Measurements from ENCODE around the gene CSNK1G2. TPM values are rescaled to one million over a fixed set of nuclear protein-coding genes. Genes with fewer than 3 reads are reported as not detected.

CSNK1G2 gene
- total and polyA plus RNA-seq, 2 experiments from 2014 or later = 39.6 to 147 TPM

GRCh38 chr19:1917926-1918325, 23.0 kb upstream of the CSNK1G2 start (continued):
- TF ChIP-seq REST (IDR thresholded peaks at IDR 0.05; ENCODE audit: unreplicated experiment) (no peak), ZNF114 (CRISPR knock-in tag; IDR thresholded peaks at IDR 0.05) (no peak), EZH2phosphoT487 (IDR thresholded peaks at IDR 0.05; ENCODE audit: unreplicated experiment) (no peak), STAT1 (IDR thresholded peaks at IDR 0.05; ENCODE audit: unreplicated experiment) (no peak), ETS1 (IDR thresholded peaks at IDR 0.05) (no peak), CREB1 (CRISPR knock-in tag; IDR thresholded peaks at IDR 0.05; ENCODE audit: low read depth) (no peak)

GRCh38 chr19:1918975-1919374, 22.0 kb upstream of the CSNK1G2 start:
- H3K4me3 Mint-ChIP-seq = no peak overlapping the region
- H3K9me2 ChIP-seq (ENCODE audit: insufficient read depth) = no peaks in the 10 kb centered on the region
- no peak overlapping the region for H2AFZ ChIP-seq
- H3K9me3 Mint-ChIP-seq = no peaks in the 10 kb centered on the region
- H3K36me3 ChIP-seq (ENCODE audit: insufficient read depth) = no peaks in the 10 kb centered on the region; the same call in 1 of the 2 replicates
- H3K79me2 ChIP-seq (replicated peaks; ENCODE audit: insufficient read depth) = no peaks in the 10 kb centered on the region
- no peaks in the 10 kb centered on the region for H3F3A ChIP-seq (replicated peaks; ENCODE audit: low read depth)
- H3K4me1 Mint-ChIP-seq = no peaks in the 10 kb centered on the region
- H3K36me3 Mint-ChIP-seq (ENCODE audit: low read depth) = peaks cover 48% of the 10 kb centered on the region
- ATAC-seq = no peak
- no peak overlapping the region for H3K4me3 ChIP-seq
- H4K20me1 ChIP-seq (replicated peaks; ENCODE audit: insufficient read depth) = peaks cover 8% of the 10 kb centered on the region
- H3K4me2 ChIP-seq = no peak overlapping the region
- H3K27ac Mint-ChIP-seq = no peak overlapping the region
- H3K27me3 Mint-ChIP-seq (ENCODE audit: insufficient read depth, low read depth, poor library complexity) = peaks cover 9% of the 10 kb centered on the region
- no peaks in the 10 kb centered on the region for H3K27me3 ChIP-seq (ENCODE audit: insufficient read depth)
- H3K27ac ChIP-seq (ENCODE audit: low read depth) = no peak overlapping the region
- H3K4me1 ChIP-seq (ENCODE audit: insufficient read depth) = no peaks in the 10 kb centered on the region
- no peak for DNase-seq (ENCODE audit: low spot score)
- TF ChIP-seq NANOG (IDR thresholded peaks at IDR 0.05; ENCODE audit: borderline replicate concordance) = no peak
- no peak for TF ChIP-seq ZNF462 (CRISPR knock-in tag; IDR thresholded peaks at IDR 0.05)
- no peak for TF ChIP-seq ZNF331 (CRISPR knock-in tag; IDR thresholded peaks at IDR 0.05; ENCODE audit: low read depth)
- no peak for TF ChIP-seq ETS1 (IDR thresholded peaks at IDR 0.05)
- TF ChIP-seq REST (IDR thresholded peaks at IDR 0.05; ENCODE audit: unreplicated experiment) = no peak
- no peak for TF ChIP-seq STAT1 (IDR thresholded peaks at IDR 0.05; ENCODE audit: unreplicated experiment)
- no peak for TF ChIP-seq CREB1 (CRISPR knock-in tag; IDR thresholded peaks at IDR 0.05; ENCODE audit: low read depth)

Measured in GM23338 (cell line).